IMR-90 (cell line): ENCODE data around the gene ERP27. TPM values are rescaled to one million over a fixed set of nuclear protein-coding genes. Genes with fewer than 3 reads are reported as not detected.

Experiments used
- ATAC-seq: fragments of 200-7000 bp; cut with Tn5 transposase; 2 replicates; pipeline ENCODE4 v1.9.1; 2020; ENCODE audit warnings: low read depth, mild to moderate bottlenecking, moderate library complexity
- BruUV-seq: library from RNA; stranded (reverse); fragments of 400-500 nt; replicated peaks from 2 replicates; lab custom pipeline; 2021; lab: Mats Ljungman, UMichigan
- CTCF ChIA-PET: fragments of 300-600 bp; formaldehyde crosslinking; extraction: SDS; loops from one replicate; lab custom pipeline; 2021; ENCODE audit warnings: antibody characterized with exemption; lab: Yijun Ruan, JAX
- POLR2A ChIA-PET: fragments of 300-600 bp; sonication (Branson Sonifier 250); formaldehyde crosslinking; loops from one replicate; lab custom pipeline; 2022; ENCODE audit warnings: antibody characterized with exemption; ENCODE audit not compliant: unreplicated experiment; lab: Charles Lee
- DNase-seq: peaks from one replicate; pipeline ENCODE4 v3.0.0; 2013
- H2AFZ ChIP-seq: replicated peaks from 2 replicates; pipeline ENCODE3; 2013; ENCODE audit warnings: low read length, mild to moderate bottlenecking; ENCODE audit not compliant: poor library complexity
- H2AK5ac ChIP-seq: 2 replicates; pipeline ENCODE4 v1.6.1; 2013; ENCODE audit warnings: low read depth, low read length, inconsistent platforms
- H2AK9ac ChIP-seq: replicated peaks from 2 replicates; pipeline ENCODE3; 2013; ENCODE audit warnings: mild to moderate bottlenecking, low read depth, low read length, moderate library complexity; ENCODE audit not compliant: poor library complexity
- H2BK120ac ChIP-seq: 2 replicates; pipeline ENCODE4 v1.6.1; 2013; ENCODE audit warnings: low read depth, low read length, inconsistent platforms
- H2BK15ac ChIP-seq: 3 replicates; pipeline ENCODE4 v1.6.1; 2013; ENCODE audit warnings: low read depth, low read length, inconsistent platforms
- H2BK20ac ChIP-seq: 2 replicates; pipeline ENCODE4 v1.6.1; 2013; ENCODE audit warnings: low read depth, mild to moderate bottlenecking, inconsistent platforms, low read length, moderate library complexity
- H2BK5ac ChIP-seq: 2 replicates; pipeline ENCODE4 v1.6.1; 2013; ENCODE audit warnings: mild to moderate bottlenecking, low read depth, low read length, inconsistent platforms; ENCODE audit not compliant: poor library complexity, severe bottlenecking
- H3K14ac ChIP-seq: replicated peaks from 2 replicates; pipeline ENCODE4 v1.6.1; 2013; ENCODE audit warnings: low read depth, low read length, inconsistent platforms
- H3K18ac ChIP-seq: 2 replicates; pipeline ENCODE4 v1.6.1; 2013; ENCODE audit warnings: low read depth, low read length, control low read depth
- H3K23ac ChIP-seq: 2 replicates; pipeline ENCODE4 v1.6.1; 2013; ENCODE audit warnings: low read depth, low read length, inconsistent platforms
- H3K27ac ChIP-seq: 2 replicates; pipeline ENCODE4 v1.5.1; 2013; ENCODE audit warnings: mild to moderate bottlenecking, control low read depth, low read length; ENCODE audit not compliant: insufficient read depth
- H3K27me3 ChIP-seq: 2 replicates; pipeline ENCODE4 v1.6.1; 2013; ENCODE audit warnings: low read length; ENCODE audit not compliant: control insufficient read depth, insufficient read depth
- H3K36me3 ChIP-seq: 2 replicates; pipeline ENCODE4 v1.6.1; 2013; ENCODE audit warnings: low read length, mixed read lengths; ENCODE audit not compliant: control insufficient read depth, insufficient read depth
- H3K4ac ChIP-seq: 2 replicates; pipeline ENCODE4 v1.6.1; 2013; ENCODE audit warnings: low read depth, low read length, inconsistent platforms
- H3K4me1 ChIP-seq: 2 replicates; pipeline ENCODE4 v1.6.1; 2013; ENCODE audit warnings: low read length, mixed read lengths; ENCODE audit not compliant: control insufficient read depth, insufficient read depth
- H3K4me2 ChIP-seq: 2 replicates; pipeline ENCODE4 v1.6.1; 2013; ENCODE audit warnings: low read depth, mild to moderate bottlenecking, control low read depth, low read length, moderate library complexity
- H3K4me3 ChIP-seq: 2 replicates; pipeline ENCODE4 v1.5.1; 2013; ENCODE audit warnings: low read depth, mild to moderate bottlenecking, control low read depth, low read length, moderate library complexity; ENCODE audit not compliant: insufficient read depth
- H3K56ac ChIP-seq: 2 replicates; pipeline ENCODE4 v1.6.1; 2013; ENCODE audit warnings: low read length, inconsistent platforms; ENCODE audit not compliant: insufficient read depth; ENCODE audit errors: extremely low read depth
- H3K79me1 ChIP-seq, 2 experiments: 2 replicates each; pipeline ENCODE4 v1.6.1; 2013; ENCODE audit warnings: low read length in 2 of 2, inconsistent platforms in 1 of 2, low read depth in 1 of 2
- H3K9ac ChIP-seq: 2 replicates; pipeline ENCODE4 v1.6.1; 2013; ENCODE audit warnings: low read depth, low read length, control low read depth
- H3K9me1 ChIP-seq: 2 replicates; pipeline ENCODE4 v1.6.1; 2013; ENCODE audit warnings: low read length, inconsistent platforms; ENCODE audit not compliant: insufficient read depth
- H3K9me3 ChIP-seq: 2 replicates; pipeline ENCODE4 v1.6.1; 2013; ENCODE audit warnings: low read length; ENCODE audit not compliant: control insufficient read depth, insufficient read depth
- H4K20me1 ChIP-seq: 2 replicates; pipeline ENCODE4 v1.6.1; 2013; ENCODE audit warnings: low read length, inconsistent platforms; ENCODE audit not compliant: insufficient read depth
- H4K5ac ChIP-seq: 2 replicates; pipeline ENCODE4 v1.6.1; 2013; ENCODE audit warnings: mild to moderate bottlenecking, low read depth, low read length, control low read depth
- H4K8ac ChIP-seq, 2 experiments: 2 replicates each; pipeline ENCODE4 v1.6.1; 2013; ENCODE audit warnings: low read depth in 2 of 2, low read length in 2 of 2, control low read depth in 1 of 2, inconsistent platforms in 1 of 2
- H4K91ac ChIP-seq: 2 replicates; pipeline ENCODE4 v1.6.1; 2013; ENCODE audit warnings: low read depth, low read length, inconsistent platforms; ENCODE audit not compliant: insufficient read depth
- CEBPB ChIP-seq: IDR thresholded peaks from 2 replicates; pipeline ENCODE4 v1.6.1; 2012; ENCODE audit warnings: low read depth, low read length, improper control_type of control experiment
- FOS ChIP-seq: fragments of 150-350 bp; IDR thresholded peaks from 2 replicates; pipeline ENCODE4 v1.6.1; 2016; ENCODE audit warnings: low read depth, low read length
- MAFK ChIP-seq: IDR thresholded peaks from 2 replicates; pipeline ENCODE4 v1.6.1; 2012; ENCODE audit warnings: low read depth, low read length, improper control_type of control experiment
- MAZ ChIP-seq: IDR thresholded peaks from 2 replicates; pipeline ENCODE4 v1.6.1; 2012; ENCODE audit warnings: low read depth, mild to moderate bottlenecking, low read length, improper control_type of control experiment, moderate library complexity, borderline replicate concordance
- MXI1 ChIP-seq: IDR thresholded peaks from 2 replicates; pipeline ENCODE4 v1.6.1; 2012; ENCODE audit warnings: low read depth, mild to moderate bottlenecking, low read length, moderate library complexity, borderline replicate concordance
- NFE2L2 ChIP-seq: fragments of 150-350 bp; IDR thresholded peaks from 2 replicates; pipeline ENCODE4 v1.6.1; 2016; ENCODE audit warnings: low read depth, mild to moderate bottlenecking, low read length
- POLR2A ChIP-seq: IDR thresholded peaks from 2 replicates; pipeline ENCODE4 v1.6.1; 2012; ENCODE audit warnings: mild to moderate bottlenecking, low read depth, low read length
- RAD21 ChIP-seq: IDR thresholded peaks from 2 replicates; pipeline ENCODE4 v1.6.1; 2012; ENCODE audit warnings: low read length, improper control_type of control experiment
- RCOR1 ChIP-seq: IDR thresholded peaks from 2 replicates; pipeline ENCODE4 v1.6.1; 2012; ENCODE audit warnings: mild to moderate bottlenecking, low read length, improper control_type of control experiment; ENCODE audit not compliant: insufficient replicate concordance
- RFX5 ChIP-seq: IDR thresholded peaks from 2 replicates; pipeline ENCODE4 v1.8.0; 2012; ENCODE audit warnings: low read depth, mild to moderate bottlenecking, low read length, moderate library complexity
- SMC3 ChIP-seq: fragments of 150-350 bp; IDR thresholded peaks from 2 replicates; pipeline ENCODE4 v1.6.1; 2016; ENCODE audit warnings: low read depth, mild to moderate bottlenecking, antibody characterized with exemption, low read length, moderate library complexity
- WGBS, 2 experiments: methylation state at CpG; one replicate each; pipeline versions ENCODE4 v1.1.5 to v1.1.7; 2013; ENCODE audit warnings: missing lambda C conversion rate in 2 of 2; ENCODE audit not compliant: insufficient read length in 1 of 2; ENCODE audit errors: extremely low coverage in 2 of 2; 5-methylcytosine and 5-hydroxymethylcytosine counted together
- dilution Hi-C: fragments of 300-500 bp; cut with HindIII; formaldehyde crosslinking; loops from one replicate; pipeline ENCODE4 v1.14.3; 2018; ENCODE audit warnings: low sequenced_read_pairs; ENCODE audit not compliant: unreplicated experiment
- in situ Hi-C: fragments of 300-500 bp; cut with MboI; formaldehyde crosslinking; loops from 3 replicates; pipeline ENCODE4 v1.14.3; 2019; ENCODE audit warnings: low sequenced_read_pairs, inconsistent platforms, mixed read lengths
- intact Hi-C: fragments of 100-400 bp; cut with micrococcal nuclease; formaldehyde crosslinking; loops from 2 replicates; pipeline ENCODE4 v1.10.0; 2022
- polyA plus RNA-seq, 3 experiments: library from polyadenylated mRNA; depleted of rRNA; stranded (reverse); fragments of >200 nt; gene quantifications; 2 replicates each; pipeline ENCODE4 v1.2.3, GENCODE V29; 2012; ENCODE audit warnings: low replicate concordance in 1 of 3
- total RNA-seq: library from RNA; depleted of rRNA; stranded (reverse); fragments of >200 nt; gene quantifications from 2 replicates; pipeline ENCODE4 v1.2.3, GENCODE V29; 2012
- TF ChIP-seq, protein P1 (sequence below): conservative IDR thresholded peaks from 2 replicates; pipeline ENCODE4 v1.5.1; 2012; ENCODE audit warnings: mild to moderate bottlenecking, low read depth, low read length, improper control_type of control experiment
- TF ChIP-seq, protein P2 (sequence below): fragments of 150-350 bp; IDR thresholded peaks from 2 replicates; pipeline ENCODE4 v1.6.1; 2016; ENCODE audit warnings: low read depth, mild to moderate bottlenecking, low read length, moderate library complexity, borderline replicate concordance
- TF ChIP-seq, protein P3 (sequence below): fragments of 150-350 bp; IDR thresholded peaks from 2 replicates; pipeline ENCODE4 v1.6.1; 2017; ENCODE audit warnings: mild to moderate bottlenecking, antibody characterized with exemption, low read length, low read depth

ERP27 gene
- total and polyA plus RNA-seq, 2 of the 4 experiments (the other 2 are of a cell fraction) = not detected

DNA sequence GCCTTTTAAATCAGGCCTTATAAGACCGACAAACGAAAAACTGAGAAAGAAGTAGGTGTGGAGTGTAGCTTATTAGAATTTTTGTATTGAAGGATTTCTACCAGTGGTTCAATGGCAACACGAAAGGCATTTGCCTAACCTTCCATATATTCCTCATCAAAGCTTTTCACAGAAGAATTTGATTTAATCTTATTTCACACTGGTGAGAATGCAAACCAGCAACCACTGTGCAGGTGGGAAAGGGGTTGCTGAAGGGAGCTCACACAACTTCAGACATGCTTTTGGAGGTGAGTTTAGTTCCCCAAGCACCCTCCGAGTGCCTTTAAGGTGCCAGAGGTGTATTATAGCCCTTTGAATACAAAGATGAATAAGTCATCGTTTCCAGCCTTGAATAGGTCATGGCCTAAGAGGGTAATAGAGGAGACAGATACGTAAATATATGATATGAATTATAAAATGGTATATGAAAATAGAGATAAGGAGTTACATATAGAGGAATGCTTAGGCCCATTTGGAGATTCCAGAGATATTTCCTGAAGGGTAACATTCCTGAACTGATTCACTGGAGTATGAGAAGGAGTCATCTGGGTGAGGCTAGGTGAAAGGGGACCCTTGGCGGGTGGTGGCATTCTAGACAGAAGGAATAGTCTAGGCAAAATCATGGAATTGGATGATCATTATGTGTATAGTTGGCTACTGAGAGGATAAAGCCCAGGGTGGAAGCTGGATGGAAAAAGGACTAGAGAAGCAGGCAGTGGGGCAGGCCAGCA, 6.4 kb downstream of the ERP27 start:
- Histone ChIP-seq H3K14ac (0 out of 2 replicates have a peak overlapping the region, but pooled peaks have one; percentile 51), H3K4me2 (no peak overlapping the region), H3K9ac (no peak overlapping the region), H4K5ac (peak overlapping the region; percentile 78; the same call in 1 of the 2 replicates), H2AFZ (no peak overlapping the region), H3K9me3 (no peaks in the 10 kb centered on the region), H3K36me3 (no peaks in the 10 kb centered on the region), H2AK9ac (no peak overlapping the region), H3K27me3 (no peaks in the 10 kb centered on the region), H4K20me1 (no peaks in the 10 kb centered on the region), H2BK120ac (peak overlapping the region; percentile 66), H3K56ac (no peak overlapping the region), H4K91ac (peak overlapping the region; percentile 36), H3K4me3 (no peak overlapping the region), H3K4me1 (peaks cover 7% of the 10 kb centered on the region), H2BK20ac (peak overlapping the region; percentile 56), H2BK15ac (peak overlapping the region; percentile 40; the same call in 1 of the 3 replicates), H2AK5ac (0 out of 2 replicates have a peak overlapping the region, but pooled peaks have one; percentile 4), H3K9me1 (no peaks in the 10 kb centered on the region; the same call in 1 of the 2 replicates), H3K27ac (no peak overlapping the region), H2BK5ac (peak overlapping the region; percentile 18), H3K79me1 (no peaks in the 10 kb centered on the region), H4K8ac (0 out of 4 replicates have a peak overlapping the region, but pooled peaks of 1 of the 2 experiments have one; percentile 23), H3K4ac (0 out of 2 replicates have a peak overlapping the region, but pooled peaks have one; percentile 37), H3K23ac (no peak overlapping the region), H3K18ac (peak overlapping the region; percentile 80)
- ChIA-PET POLR2A (no interaction called here), CTCF (interaction anchor here (0.7 kb wide), 1 partner anchor 22 kb away, joined by 3 read pairs; no protein-coding TSS in a partner anchor)
- dilution Hi-C loops = no loop called here
- WGBS, 2 experiments = 95% methylated on average over 3 of the region's 7 CpGs; no CpG with 5 or more reads in 1 of the 2 experiments
- intact Hi-C loops = loop anchor here (2.0 kb wide), 1 partner anchor 63 kb away; no protein-coding TSS in a partner anchor
- BruUV-seq = no TSS peak
- ATAC-seq (no peak), DNase-seq (no peak)
- in situ Hi-C loops = no loop called here
- TF ChIP-seq MAZ (no peak), RCOR1 (no peak), NFE2L2 (no peak), RFX5 (no peak), MAFK (no peak), CEBPB (no peak), FOS (no peak), POLR2A (no peak), MXI1 (no peak), RAD21 (no peak), SMC3 (no peak)
- TF ChIP-seq, protein P1, sequence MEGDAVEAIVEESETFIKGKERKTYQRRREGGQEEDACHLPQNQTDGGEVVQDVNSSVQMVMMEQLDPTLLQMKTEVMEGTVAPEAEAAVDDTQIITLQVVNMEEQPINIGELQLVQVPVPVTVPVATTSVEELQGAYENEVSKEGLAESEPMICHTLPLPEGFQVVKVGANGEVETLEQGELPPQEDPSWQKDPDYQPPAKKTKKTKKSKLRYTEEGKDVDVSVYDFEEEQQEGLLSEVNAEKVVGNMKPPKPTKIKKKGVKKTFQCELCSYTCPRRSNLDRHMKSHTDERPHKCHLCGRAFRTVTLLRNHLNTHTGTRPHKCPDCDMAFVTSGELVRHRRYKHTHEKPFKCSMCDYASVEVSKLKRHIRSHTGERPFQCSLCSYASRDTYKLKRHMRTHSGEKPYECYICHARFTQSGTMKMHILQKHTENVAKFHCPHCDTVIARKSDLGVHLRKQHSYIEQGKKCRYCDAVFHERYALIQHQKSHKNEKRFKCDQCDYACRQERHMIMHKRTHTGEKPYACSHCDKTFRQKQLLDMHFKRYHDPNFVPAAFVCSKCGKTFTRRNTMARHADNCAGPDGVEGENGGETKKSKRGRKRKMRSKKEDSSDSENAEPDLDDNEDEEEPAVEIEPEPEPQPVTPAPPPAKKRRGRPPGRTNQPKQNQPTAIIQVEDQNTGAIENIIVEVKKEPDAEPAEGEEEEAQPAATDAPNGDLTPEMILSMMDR = no peak
- TF ChIP-seq, protein P2, sequence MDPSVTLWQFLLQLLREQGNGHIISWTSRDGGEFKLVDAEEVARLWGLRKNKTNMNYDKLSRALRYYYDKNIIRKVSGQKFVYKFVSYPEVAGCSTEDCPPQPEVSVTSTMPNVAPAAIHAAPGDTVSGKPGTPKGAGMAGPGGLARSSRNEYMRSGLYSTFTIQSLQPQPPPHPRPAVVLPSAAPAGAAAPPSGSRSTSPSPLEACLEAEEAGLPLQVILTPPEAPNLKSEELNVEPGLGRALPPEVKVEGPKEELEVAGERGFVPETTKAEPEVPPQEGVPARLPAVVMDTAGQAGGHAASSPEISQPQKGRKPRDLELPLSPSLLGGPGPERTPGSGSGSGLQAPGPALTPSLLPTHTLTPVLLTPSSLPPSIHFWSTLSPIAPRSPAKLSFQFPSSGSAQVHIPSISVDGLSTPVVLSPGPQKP = no peak
- TF ChIP-seq, protein P3, sequence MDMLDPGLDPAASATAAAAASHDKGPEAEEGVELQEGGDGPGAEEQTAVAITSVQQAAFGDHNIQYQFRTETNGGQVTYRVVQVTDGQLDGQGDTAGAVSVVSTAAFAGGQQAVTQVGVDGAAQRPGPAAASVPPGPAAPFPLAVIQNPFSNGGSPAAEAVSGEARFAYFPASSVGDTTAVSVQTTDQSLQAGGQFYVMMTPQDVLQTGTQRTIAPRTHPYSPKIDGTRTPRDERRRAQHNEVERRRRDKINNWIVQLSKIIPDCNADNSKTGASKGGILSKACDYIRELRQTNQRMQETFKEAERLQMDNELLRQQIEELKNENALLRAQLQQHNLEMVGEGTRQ = no peak
